GM11168 (cell line): Measurements from ENCODE around the gene B3GNT3.
"Not testable (repeated sequence)": the region's sequence is repeated elsewhere in the genome, so short reads cannot be mapped to it uniquely, and the experiment has no call there.

ENCODE experiments used
- in situ Hi-C: fragments of 300-500 bp; cut with MboI; formaldehyde crosslinking; loops from one replicate; pipeline ENCODE4 v1.12.0; 2022; ENCODE audit warnings: low sequenced_read_pairs; ENCODE audit not compliant: unreplicated experiment

The B3GNT3 gene

DNA sequence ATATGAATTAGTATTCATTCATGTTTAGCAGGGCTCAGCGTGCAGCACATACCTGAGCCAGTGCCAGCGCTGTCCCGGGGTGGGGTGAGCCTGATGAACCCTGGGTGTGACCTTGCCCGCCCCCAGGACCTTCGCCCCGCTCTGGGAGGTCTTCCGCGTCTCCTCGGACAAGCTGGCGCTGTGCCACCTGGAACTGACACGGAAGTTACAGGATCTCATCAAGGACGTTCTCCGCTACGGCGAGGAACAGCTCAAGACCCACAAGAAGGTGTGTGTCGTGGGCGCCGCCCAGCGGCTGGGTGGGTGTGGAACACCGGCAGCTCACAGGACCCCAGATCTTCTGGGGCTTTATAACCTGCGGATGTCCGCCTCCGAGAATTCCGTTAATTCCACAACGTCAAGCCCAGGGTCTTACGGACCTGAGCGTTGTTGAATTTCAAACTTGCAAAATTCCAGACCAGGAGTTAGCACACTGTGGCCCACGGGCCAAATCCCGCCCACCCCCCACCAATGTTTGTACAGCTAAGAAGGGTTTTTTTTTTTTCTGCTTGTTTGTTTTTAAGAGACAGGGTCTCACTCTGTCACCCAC, 28.3 kb upstream of the B3GNT3 start:
- in situ Hi-C loops: no loop called here

- in situ Hi-C loops: no loop called here
Observed at GRCh38 chr19:17767559-17767958, 27.4 kb upstream of the B3GNT3 start.

DNA sequence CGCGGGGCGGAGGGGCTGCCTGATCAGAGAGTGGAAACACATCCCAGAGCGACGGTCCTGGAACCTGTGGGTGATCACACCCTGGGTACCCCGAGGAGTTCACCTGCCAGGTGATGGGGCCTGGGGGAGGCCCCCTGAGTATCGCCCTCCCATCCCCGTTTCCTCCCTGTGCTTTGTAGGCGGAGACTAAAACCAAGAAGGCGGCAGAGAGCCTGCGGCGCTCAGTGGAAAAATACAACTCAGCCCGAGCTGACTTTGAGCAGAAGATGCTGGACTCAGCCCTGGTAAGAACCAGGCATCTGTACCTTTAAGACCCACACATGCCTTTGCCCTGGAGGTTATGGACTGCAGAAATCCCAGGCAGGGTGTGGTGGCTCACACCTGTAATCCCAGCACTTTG, 24.3 kb upstream of the B3GNT3 start:
- in situ Hi-C loops: no loop called here

DNA sequence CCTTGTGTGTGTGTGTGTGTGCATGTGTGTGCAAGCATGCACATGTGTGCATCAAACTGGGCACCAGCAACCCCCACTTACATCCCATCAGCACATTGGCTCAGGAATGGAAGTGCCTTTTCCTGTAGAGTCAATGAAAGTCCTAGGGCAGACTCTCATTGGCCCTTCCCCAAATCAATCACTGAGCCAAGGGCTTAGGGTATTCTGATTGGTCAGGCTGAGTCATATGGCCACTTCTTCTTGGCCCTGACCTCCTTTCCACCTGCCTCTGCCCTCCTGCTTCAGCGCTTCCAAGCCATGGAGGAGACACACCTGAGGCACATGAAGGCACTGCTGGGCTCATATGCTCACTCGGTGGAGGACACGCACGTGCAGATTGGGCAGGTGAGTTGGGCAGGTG, 22.8 kb upstream of the B3GNT3 start:
- in situ Hi-C loops: no loop called here

GRCh38 chr19:17775245-17775927, 19.6 kb upstream of the B3GNT3 start:
- in situ Hi-C loops: loop anchor here (5.0 kb wide), 1 partner anchor 82 kb away; the partner anchor contains the start of gene RPL18A

DNA sequence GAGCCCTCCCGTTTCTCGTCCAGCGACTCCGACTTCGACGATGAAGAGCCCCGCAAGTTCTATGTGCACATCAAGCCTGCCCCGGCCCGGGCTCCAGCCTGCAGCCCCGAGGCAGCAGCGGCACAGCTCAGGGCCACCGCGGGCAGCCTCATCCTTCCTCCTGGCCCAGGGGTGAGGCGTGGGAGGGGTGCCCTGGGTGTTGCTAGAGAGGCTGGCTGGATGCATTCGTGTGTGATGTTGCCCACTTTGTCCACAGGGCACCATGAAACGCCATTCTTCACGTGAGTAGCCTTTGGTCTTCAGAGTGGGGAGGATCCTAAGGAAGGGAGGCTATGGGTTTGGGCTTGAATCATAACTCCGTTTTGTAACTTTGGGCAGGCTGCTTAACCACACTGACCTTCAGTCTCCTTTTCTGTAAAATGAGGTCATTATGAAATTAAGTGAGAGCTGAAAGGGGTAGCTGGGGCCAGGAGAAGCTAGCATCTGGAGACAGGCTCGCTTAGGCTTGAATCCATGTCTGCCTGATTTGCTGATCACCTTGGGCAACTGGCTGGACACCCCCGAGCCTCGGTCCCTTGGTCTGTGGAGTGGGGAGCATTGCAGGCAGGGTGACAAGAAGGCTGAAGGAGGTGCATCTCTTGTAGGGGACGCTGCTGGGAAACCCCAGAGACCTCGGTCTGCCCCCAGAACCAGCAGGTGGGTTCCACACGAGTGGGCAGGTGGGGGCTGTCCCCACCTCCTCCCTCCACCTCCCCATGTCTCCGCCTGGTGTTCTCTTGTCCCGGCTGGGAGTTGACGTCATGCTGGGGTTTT, 18.7 kb upstream of the B3GNT3 start:
- in situ Hi-C loops: loop anchor here (5.0 kb wide), 1 partner anchor 81 kb away; the partner anchor contains the start of gene RPL18A

DNA sequence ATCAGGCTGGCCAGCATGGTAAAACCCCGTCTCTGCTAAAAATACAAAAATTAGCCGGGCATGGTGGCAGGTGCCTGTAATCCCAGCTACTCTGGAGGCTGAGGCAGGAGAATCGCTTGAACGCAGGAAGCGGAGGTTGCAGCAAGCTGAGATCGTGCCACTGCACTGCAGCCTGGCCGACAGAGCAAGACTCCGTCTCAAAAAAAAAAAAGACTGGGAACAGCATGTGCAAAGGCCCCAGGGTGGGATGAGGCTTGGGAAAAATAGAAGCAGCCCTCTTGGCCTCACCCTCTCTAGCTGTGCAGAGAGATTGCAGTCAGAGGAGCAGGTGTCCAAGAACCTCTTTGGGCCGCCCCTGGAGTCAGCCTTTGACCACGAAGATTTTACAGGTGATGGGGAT, 17.1 kb upstream of the B3GNT3 start:
- in situ Hi-C loops: loop anchor here (5.0 kb wide), 1 partner anchor 79 kb away; the partner anchor contains the start of gene RPL18A

- in situ Hi-C loops: loop anchor here (5.0 kb wide), 1 partner anchor 79 kb away; the partner anchor contains the start of gene RPL18A
Observed at GRCh38 chr19:17778251-17778967, 16.5 kb upstream of the B3GNT3 start.

- in situ Hi-C loops: loop anchor here (5.0 kb wide), 1 partner anchor 78 kb away; the partner anchor contains the start of gene RPL18A
Observed at GRCh38 chr19:17778968-17779929, 15.7 kb upstream of the B3GNT3 start.

DNA sequence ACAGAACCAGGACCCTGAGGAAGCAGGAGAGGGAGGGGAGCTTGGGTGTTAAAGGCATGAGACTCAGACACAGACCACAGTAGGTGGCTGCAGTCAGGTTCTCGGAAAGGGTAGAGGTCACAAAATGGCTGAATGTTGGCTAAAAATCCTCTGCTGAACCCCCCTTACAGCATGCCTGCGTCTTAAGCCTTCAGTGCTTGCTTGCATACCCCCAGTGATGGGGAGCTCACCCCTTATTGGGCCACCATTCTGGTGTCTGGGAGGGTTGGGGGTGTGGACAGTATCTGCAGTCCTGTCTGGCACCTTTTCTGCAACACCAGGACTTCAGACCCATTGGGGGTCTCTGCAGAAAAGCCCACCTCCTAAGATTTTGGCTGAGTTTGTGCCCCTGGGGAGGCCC, 14.2 kb upstream of the B3GNT3 start:
- in situ Hi-C loops: no loop called here

GRCh38 chr19:17783721-17784120, 11.2 kb upstream of the B3GNT3 start:
- in situ Hi-C loops: not testable (repeated sequence)

GRCh38 chr19:17784201-17785008, 10.5 kb upstream of the B3GNT3 start:
- in situ Hi-C loops: no loop called here

- in situ Hi-C loops: no loop called here
Observed at GRCh38 chr19:17787274-17787913, 7.5 kb upstream of the B3GNT3 start.

- in situ Hi-C loops: no loop called here
Observed at GRCh38 chr19:17788632-17789031, 6.3 kb upstream of the B3GNT3 start.

GRCh38 chr19:17790059-17790780, 4.7 kb upstream of the B3GNT3 start:
- in situ Hi-C loops: no loop called here

DNA sequence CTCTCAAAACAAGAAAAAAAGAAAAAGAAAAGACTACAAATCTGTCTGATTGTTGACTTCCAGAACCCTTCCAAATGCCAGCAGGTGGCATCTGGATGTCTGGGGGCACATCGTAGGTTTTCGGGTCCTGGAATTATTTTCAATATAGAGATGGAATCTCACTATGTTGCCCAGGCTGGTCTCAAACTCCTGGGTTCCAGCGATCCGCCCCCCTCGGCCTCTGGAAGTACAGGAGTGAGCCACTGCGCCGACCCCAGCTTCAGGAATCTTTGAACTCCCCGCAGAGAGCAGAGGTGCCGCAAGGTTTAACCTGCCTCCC, 567 bp upstream of the B3GNT3 start:
- in situ Hi-C loops: no loop called here

GRCh38 chr19:17795495-17795856, 538 bp downstream of the B3GNT3 start:
- in situ Hi-C loops: no loop called here
